IMR-90 (cell line): Measurements from ENCODE around the gene NOL12. TPM values are rescaled to one million over a fixed set of nuclear protein-coding genes. Genes with fewer than 3 reads are reported as not detected.
A peak's percentile ranks its signal among the peaks of the same experiment; 100 is the strongest.

ENCODE experiments used
- ATAC-seq: fragments of 200-7000 bp; cut with Tn5 transposase; 2 replicates; pipeline ENCODE4 v1.9.1; 2020; ENCODE audit warnings: low read depth, mild to moderate bottlenecking, moderate library complexity
- BruUV-seq: library from RNA; stranded (reverse); fragments of 400-500 nt; replicated peaks from 2 replicates; lab custom pipeline; 2021; lab: Mats Ljungman, UMichigan
- CTCF ChIA-PET: fragments of 300-600 bp; formaldehyde crosslinking; extraction: SDS; loops from one replicate; lab custom pipeline; 2021; ENCODE audit warnings: antibody characterized with exemption; lab: Yijun Ruan, JAX
- POLR2A ChIA-PET: fragments of 300-600 bp; sonication (Branson Sonifier 250); formaldehyde crosslinking; loops from one replicate; lab custom pipeline; 2022; ENCODE audit warnings: antibody characterized with exemption; ENCODE audit not compliant: unreplicated experiment; lab: Charles Lee
- DNase-seq: peaks from one replicate; pipeline ENCODE4 v3.0.0; 2013
- H2AFZ ChIP-seq: replicated peaks from 2 replicates; pipeline ENCODE3; 2013; ENCODE audit warnings: low read length, mild to moderate bottlenecking; ENCODE audit not compliant: poor library complexity
- H2AK5ac ChIP-seq: 2 replicates; pipeline ENCODE4 v1.6.1; 2013; ENCODE audit warnings: low read depth, low read length, inconsistent platforms
- H2AK9ac ChIP-seq: replicated peaks from 2 replicates; pipeline ENCODE3; 2013; ENCODE audit warnings: mild to moderate bottlenecking, low read depth, low read length, moderate library complexity; ENCODE audit not compliant: poor library complexity
- H2BK120ac ChIP-seq: 2 replicates; pipeline ENCODE4 v1.6.1; 2013; ENCODE audit warnings: low read depth, low read length, inconsistent platforms
- H2BK15ac ChIP-seq: 3 replicates; pipeline ENCODE4 v1.6.1; 2013; ENCODE audit warnings: low read depth, low read length, inconsistent platforms
- H2BK20ac ChIP-seq: 2 replicates; pipeline ENCODE4 v1.6.1; 2013; ENCODE audit warnings: low read depth, mild to moderate bottlenecking, inconsistent platforms, low read length, moderate library complexity
- H2BK5ac ChIP-seq: 2 replicates; pipeline ENCODE4 v1.6.1; 2013; ENCODE audit warnings: mild to moderate bottlenecking, low read depth, low read length, inconsistent platforms; ENCODE audit not compliant: poor library complexity, severe bottlenecking
- H3K14ac ChIP-seq: replicated peaks from 2 replicates; pipeline ENCODE4 v1.6.1; 2013; ENCODE audit warnings: low read depth, low read length, inconsistent platforms
- H3K18ac ChIP-seq: 2 replicates; pipeline ENCODE4 v1.6.1; 2013; ENCODE audit warnings: low read depth, low read length, control low read depth
- H3K23ac ChIP-seq: 2 replicates; pipeline ENCODE4 v1.6.1; 2013; ENCODE audit warnings: low read depth, low read length, inconsistent platforms
- H3K27ac ChIP-seq: 2 replicates; pipeline ENCODE4 v1.5.1; 2013; ENCODE audit warnings: mild to moderate bottlenecking, control low read depth, low read length; ENCODE audit not compliant: insufficient read depth
- H3K27me3 ChIP-seq: 2 replicates; pipeline ENCODE4 v1.6.1; 2013; ENCODE audit warnings: low read length; ENCODE audit not compliant: control insufficient read depth, insufficient read depth
- H3K36me3 ChIP-seq: 2 replicates; pipeline ENCODE4 v1.6.1; 2013; ENCODE audit warnings: low read length, mixed read lengths; ENCODE audit not compliant: control insufficient read depth, insufficient read depth
- H3K4ac ChIP-seq: 2 replicates; pipeline ENCODE4 v1.6.1; 2013; ENCODE audit warnings: low read depth, low read length, inconsistent platforms
- H3K4me1 ChIP-seq: 2 replicates; pipeline ENCODE4 v1.6.1; 2013; ENCODE audit warnings: low read length, mixed read lengths; ENCODE audit not compliant: control insufficient read depth, insufficient read depth
- H3K4me2 ChIP-seq: 2 replicates; pipeline ENCODE4 v1.6.1; 2013; ENCODE audit warnings: low read depth, mild to moderate bottlenecking, control low read depth, low read length, moderate library complexity
- H3K4me3 ChIP-seq: 2 replicates; pipeline ENCODE4 v1.5.1; 2013; ENCODE audit warnings: low read depth, mild to moderate bottlenecking, control low read depth, low read length, moderate library complexity; ENCODE audit not compliant: insufficient read depth
- H3K56ac ChIP-seq: 2 replicates; pipeline ENCODE4 v1.6.1; 2013; ENCODE audit warnings: low read length, inconsistent platforms; ENCODE audit not compliant: insufficient read depth; ENCODE audit errors: extremely low read depth
- H3K79me1 ChIP-seq, 2 experiments: 2 replicates each; pipeline ENCODE4 v1.6.1; 2013; ENCODE audit warnings: low read length in 2 of 2, inconsistent platforms in 1 of 2, low read depth in 1 of 2
- H3K9ac ChIP-seq: 2 replicates; pipeline ENCODE4 v1.6.1; 2013; ENCODE audit warnings: low read depth, low read length, control low read depth
- H3K9me1 ChIP-seq: 2 replicates; pipeline ENCODE4 v1.6.1; 2013; ENCODE audit warnings: low read length, inconsistent platforms; ENCODE audit not compliant: insufficient read depth
- H3K9me3 ChIP-seq: 2 replicates; pipeline ENCODE4 v1.6.1; 2013; ENCODE audit warnings: low read length; ENCODE audit not compliant: control insufficient read depth, insufficient read depth
- H4K20me1 ChIP-seq: 2 replicates; pipeline ENCODE4 v1.6.1; 2013; ENCODE audit warnings: low read length, inconsistent platforms; ENCODE audit not compliant: insufficient read depth
- H4K5ac ChIP-seq: 2 replicates; pipeline ENCODE4 v1.6.1; 2013; ENCODE audit warnings: mild to moderate bottlenecking, low read depth, low read length, control low read depth
- H4K8ac ChIP-seq, 2 experiments: 2 replicates each; pipeline ENCODE4 v1.6.1; 2013; ENCODE audit warnings: low read depth in 2 of 2, low read length in 2 of 2, control low read depth in 1 of 2, inconsistent platforms in 1 of 2
- H4K91ac ChIP-seq: 2 replicates; pipeline ENCODE4 v1.6.1; 2013; ENCODE audit warnings: low read depth, low read length, inconsistent platforms; ENCODE audit not compliant: insufficient read depth
- BHLHE40 ChIP-seq: fragments of 150-350 bp; IDR thresholded peaks from 2 replicates; pipeline ENCODE4 v1.6.1; 2016; ENCODE audit warnings: mild to moderate bottlenecking, low read depth, low read length
- CEBPB ChIP-seq: IDR thresholded peaks from 2 replicates; pipeline ENCODE4 v1.6.1; 2012; ENCODE audit warnings: low read depth, low read length, improper control_type of control experiment
- CTCF ChIP-seq: conservative IDR thresholded peaks from 2 replicates; pipeline ENCODE4 v1.5.1; 2012; ENCODE audit warnings: mild to moderate bottlenecking, low read depth, low read length, improper control_type of control experiment
- ELK1 ChIP-seq: fragments of 150-350 bp; IDR thresholded peaks from 2 replicates; pipeline ENCODE4 v1.6.1; 2016; ENCODE audit warnings: low read depth, mild to moderate bottlenecking, low read length, moderate library complexity, borderline replicate concordance
- FOS ChIP-seq: fragments of 150-350 bp; IDR thresholded peaks from 2 replicates; pipeline ENCODE4 v1.6.1; 2016; ENCODE audit warnings: low read depth, low read length
- MXI1 ChIP-seq: IDR thresholded peaks from 2 replicates; pipeline ENCODE4 v1.6.1; 2012; ENCODE audit warnings: low read depth, mild to moderate bottlenecking, low read length, moderate library complexity, borderline replicate concordance
- RAD21 ChIP-seq: IDR thresholded peaks from 2 replicates; pipeline ENCODE4 v1.6.1; 2012; ENCODE audit warnings: low read length, improper control_type of control experiment
- RCOR1 ChIP-seq: IDR thresholded peaks from 2 replicates; pipeline ENCODE4 v1.6.1; 2012; ENCODE audit warnings: mild to moderate bottlenecking, low read length, improper control_type of control experiment; ENCODE audit not compliant: insufficient replicate concordance
- RFX5 ChIP-seq: IDR thresholded peaks from 2 replicates; pipeline ENCODE4 v1.8.0; 2012; ENCODE audit warnings: low read depth, mild to moderate bottlenecking, low read length, moderate library complexity
- SMC3 ChIP-seq: fragments of 150-350 bp; IDR thresholded peaks from 2 replicates; pipeline ENCODE4 v1.6.1; 2016; ENCODE audit warnings: low read depth, mild to moderate bottlenecking, antibody characterized with exemption, low read length, moderate library complexity
- USF2 ChIP-seq: fragments of 150-350 bp; IDR thresholded peaks from 2 replicates; pipeline ENCODE4 v1.6.1; 2017; ENCODE audit warnings: mild to moderate bottlenecking, antibody characterized with exemption, low read length, low read depth
- WGBS, 2 experiments: methylation state at CpG; one replicate each; pipeline versions ENCODE4 v1.1.5 to v1.1.7; 2013; ENCODE audit warnings: missing lambda C conversion rate in 2 of 2; ENCODE audit not compliant: insufficient read length in 1 of 2; ENCODE audit errors: extremely low coverage in 2 of 2; 5-methylcytosine and 5-hydroxymethylcytosine counted together
- dilution Hi-C: fragments of 300-500 bp; cut with HindIII; formaldehyde crosslinking; loops from one replicate; pipeline ENCODE4 v1.14.3; 2018; ENCODE audit warnings: low sequenced_read_pairs; ENCODE audit not compliant: unreplicated experiment
- in situ Hi-C: fragments of 300-500 bp; cut with MboI; formaldehyde crosslinking; loops from 3 replicates; pipeline ENCODE4 v1.14.3; 2019; ENCODE audit warnings: low sequenced_read_pairs, inconsistent platforms, mixed read lengths
- intact Hi-C: fragments of 100-400 bp; cut with micrococcal nuclease; formaldehyde crosslinking; loops from 2 replicates; pipeline ENCODE4 v1.10.0; 2022
- polyA plus RNA-seq, 3 experiments: library from polyadenylated mRNA; depleted of rRNA; stranded (reverse); fragments of >200 nt; gene quantifications; 2 replicates each; pipeline ENCODE4 v1.2.3, GENCODE V29; 2012; ENCODE audit warnings: low replicate concordance in 1 of 3
- total RNA-seq: library from RNA; depleted of rRNA; stranded (reverse); fragments of >200 nt; gene quantifications from 2 replicates; pipeline ENCODE4 v1.2.3, GENCODE V29; 2012

NOL12 gene
- total and polyA plus RNA-seq, 2 of the 4 experiments (the other 2 are of a cell fraction), result 16.0 to 25.6 TPM

- peak overlapping the region; percentile 27 for H4K91ac ChIP-seq
- peaks cover 38% of the 10 kb centered on the region for H3K4me1 ChIP-seq
- no peak overlapping the region for H3K4me3 ChIP-seq
- peak overlapping the region; percentile 52; the same call in 1 of the 2 replicates for H3K23ac ChIP-seq
- H3K9me3 ChIP-seq, result no peaks in the 10 kb centered on the region
- H4K5ac ChIP-seq, result peak overlapping the region; percentile 71
- H2BK120ac ChIP-seq, result peak overlapping the region; percentile 69
- WGBS, 2 experiments, result 80% methylated on average over 1 of the region's 16 CpGs; no CpG with 5 or more reads in 1 of the 2 experiments
- H2AK5ac ChIP-seq, result peak overlapping the region; percentile 98
- H3K9me1 ChIP-seq, result peaks cover 35% of the 10 kb centered on the region
- H3K56ac ChIP-seq, result no peak overlapping the region; the same call in 1 of the 2 replicates
- ChIA-PET CTCF (interaction anchor here (1.0 kb wide), 1 partner anchor 15 kb away, joined by 4 read pairs; no protein-coding TSS in a partner anchor), POLR2A (no interaction called here)
- H2BK5ac ChIP-seq, result peak overlapping the region; percentile 87
- H3K9ac ChIP-seq, result no peak overlapping the region
- DNase-seq (peak; percentile 91), ATAC-seq (peak; percentile 18; the same call in 1 of the 2 replicates)
- H3K18ac ChIP-seq, result peak overlapping the region; percentile 35
- H4K8ac ChIP-seq, result peak overlapping the region; percentile 7 to 78
- H3K4ac ChIP-seq, result peak overlapping the region; percentile 87
- peaks cover 8 to 39% of the 10 kb centered on the region in 2 experiments for H3K79me1 ChIP-seq
- H3K4me2 ChIP-seq, result peak overlapping the region; percentile 5; the same call in 1 of the 2 replicates
- H2BK20ac ChIP-seq, result peak overlapping the region; percentile 70
- BruUV-seq, result no TSS peak
- peak overlapping the region; percentile 65; the same call in 2 of the 3 replicates for H2BK15ac ChIP-seq
- H3K36me3 ChIP-seq, result no peaks in the 10 kb centered on the region; the same call in 1 of the 2 replicates
- intact Hi-C loops (loop anchor here (5.0 kb wide), 1 partner anchor 45 kb away; the partner anchor contains the start of gene TRIOBP), in situ Hi-C loops (no loop called here), dilution Hi-C loops (no loop called here)
- peaks cover 10% of the 10 kb centered on the region for H4K20me1 ChIP-seq
- H3K27ac ChIP-seq, result peak overlapping the region; percentile 46
- H2AFZ ChIP-seq, result peak overlapping the region; percentile 55
- no peaks in the 10 kb centered on the region for H3K27me3 ChIP-seq
- peak overlapping the region; percentile 96 for H2AK9ac ChIP-seq
- no peak for TF ChIP-seq SMC3
- TF ChIP-seq FOS, result peak; percentile 77; the same call in 1 of the 2 replicates
- TF ChIP-seq USF2, result no peak
- TF ChIP-seq RAD21, result no peak
- no peak for TF ChIP-seq ELK1
- no peak for TF ChIP-seq RFX5
- TF ChIP-seq MXI1, result 0 out of 2 replicates have a peak, but pooled peaks have one; percentile 21
- TF ChIP-seq BHLHE40, result 0 out of 2 replicates have a peak, but pooled peaks have one; percentile 20
- TF ChIP-seq CEBPB, result no peak
- no peak for TF ChIP-seq CTCF
- no peak for TF ChIP-seq RCOR1
- peak overlapping the region; percentile 62 for H3K14ac ChIP-seq
Measured at GRCh38 chr22:37742376-37743171, 56.4 kb downstream of the NOL12 start.
